ENCODE data around the gene AMHR2. TPM values are rescaled to one million over a fixed set of nuclear protein-coding genes. Genes with fewer than 3 reads are reported as not detected.

AMHR2 gene
- total RNA-seq, 4 donors from 2014 or later = 1.3 TPM; not detected in 3

DNA sequence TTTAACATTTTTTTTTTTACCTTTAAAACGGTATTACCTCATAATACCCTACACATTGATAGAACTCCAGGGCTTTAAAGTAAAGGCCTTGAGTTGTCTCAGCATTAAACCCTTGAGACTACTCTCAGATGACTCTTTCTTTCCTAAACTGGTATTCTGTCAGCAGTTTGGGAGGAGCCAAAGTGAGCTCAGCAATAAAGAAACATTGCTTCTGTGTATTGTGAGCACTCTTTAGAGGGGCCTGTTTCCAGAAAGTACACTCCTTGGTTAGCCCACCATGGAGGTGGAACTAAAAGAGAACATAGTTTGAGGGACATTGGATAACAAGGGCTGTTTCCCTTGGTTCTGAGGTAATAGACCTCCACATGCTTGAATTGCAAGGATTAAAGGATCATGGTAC is 55.2 kb downstream of the AMHR2 start:
- no peak for ATAC-seq (ENCODE audit: low FRiP score)
- no peak for DNase-seq (ENCODE audit: low spot score)
- TF ChIP-seq, protein P1, sequence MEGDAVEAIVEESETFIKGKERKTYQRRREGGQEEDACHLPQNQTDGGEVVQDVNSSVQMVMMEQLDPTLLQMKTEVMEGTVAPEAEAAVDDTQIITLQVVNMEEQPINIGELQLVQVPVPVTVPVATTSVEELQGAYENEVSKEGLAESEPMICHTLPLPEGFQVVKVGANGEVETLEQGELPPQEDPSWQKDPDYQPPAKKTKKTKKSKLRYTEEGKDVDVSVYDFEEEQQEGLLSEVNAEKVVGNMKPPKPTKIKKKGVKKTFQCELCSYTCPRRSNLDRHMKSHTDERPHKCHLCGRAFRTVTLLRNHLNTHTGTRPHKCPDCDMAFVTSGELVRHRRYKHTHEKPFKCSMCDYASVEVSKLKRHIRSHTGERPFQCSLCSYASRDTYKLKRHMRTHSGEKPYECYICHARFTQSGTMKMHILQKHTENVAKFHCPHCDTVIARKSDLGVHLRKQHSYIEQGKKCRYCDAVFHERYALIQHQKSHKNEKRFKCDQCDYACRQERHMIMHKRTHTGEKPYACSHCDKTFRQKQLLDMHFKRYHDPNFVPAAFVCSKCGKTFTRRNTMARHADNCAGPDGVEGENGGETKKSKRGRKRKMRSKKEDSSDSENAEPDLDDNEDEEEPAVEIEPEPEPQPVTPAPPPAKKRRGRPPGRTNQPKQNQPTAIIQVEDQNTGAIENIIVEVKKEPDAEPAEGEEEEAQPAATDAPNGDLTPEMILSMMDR (IDR thresholded peaks at IDR 0.05) = no peak

DNA sequence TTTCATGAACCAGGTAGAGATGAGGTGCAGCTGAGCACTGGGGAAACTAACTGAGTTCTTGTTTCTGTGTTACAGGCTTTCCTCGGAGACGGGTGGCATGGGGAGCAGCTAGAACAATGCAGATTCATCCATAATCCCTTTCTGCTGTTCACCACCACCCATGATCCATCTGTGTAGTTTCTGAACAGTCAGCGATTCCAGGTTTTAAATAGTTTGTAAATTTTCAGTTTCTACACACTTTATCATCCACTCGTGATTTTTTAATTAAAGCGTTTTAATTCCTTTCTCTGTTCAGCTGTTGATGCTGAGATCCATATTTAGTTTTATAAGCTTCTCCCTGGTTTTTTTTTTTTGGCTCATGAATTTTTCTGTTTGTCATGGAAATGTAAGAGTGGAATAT is 55.7 kb downstream of the AMHR2 start:
- TF ChIP-seq, protein P1 (IDR thresholded peaks at IDR 0.05) = no peak
- no peak for DNase-seq (ENCODE audit: low spot score)
- no peak for ATAC-seq (ENCODE audit: low FRiP score)

DNA sequence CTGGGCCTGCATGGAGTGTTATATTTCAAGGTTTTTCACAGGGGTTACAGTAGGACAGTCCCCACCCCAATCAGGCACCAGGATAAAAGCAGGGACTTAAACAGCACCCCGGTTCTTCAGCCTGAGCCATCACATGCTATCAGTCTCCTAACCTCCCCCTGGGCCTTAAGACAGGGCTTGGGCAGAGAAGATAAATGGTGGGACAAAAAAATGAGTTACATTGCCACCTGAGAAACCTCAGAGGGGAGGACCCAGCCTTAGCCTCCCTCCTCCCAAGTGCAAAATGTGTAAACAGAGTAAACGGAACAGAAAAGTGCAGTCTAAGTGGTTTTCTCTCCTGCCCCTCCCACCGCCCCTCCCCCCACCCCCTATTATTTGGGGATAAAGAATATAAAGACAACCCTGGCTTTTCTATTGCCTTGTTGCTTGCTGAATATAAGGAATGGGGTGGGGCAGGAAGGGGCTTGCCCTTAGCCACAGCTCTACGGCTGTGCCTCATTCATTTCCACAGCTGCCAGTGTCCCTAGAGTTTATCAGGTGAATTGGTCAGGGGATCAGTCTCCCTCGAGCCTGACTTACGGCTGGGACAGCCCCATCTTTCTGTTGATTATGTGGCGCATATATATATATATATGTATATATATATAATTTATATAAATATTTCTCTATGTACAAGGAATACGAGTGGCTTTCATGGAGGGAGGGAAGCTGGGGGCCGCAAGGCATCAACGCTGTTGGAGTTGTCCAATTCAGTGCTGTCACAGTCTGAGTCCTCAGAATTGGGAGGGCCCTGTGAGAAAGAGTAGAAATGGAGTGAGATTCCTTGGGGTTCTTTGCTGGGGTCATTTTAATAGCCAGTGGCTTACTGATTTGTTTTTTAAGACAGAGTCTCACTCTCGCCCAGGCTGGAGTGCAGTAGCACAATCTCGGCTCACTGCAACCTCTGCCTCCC is 57.1 kb downstream of the AMHR2 start:
- TF ChIP-seq, protein P1 (IDR thresholded peaks at IDR 0.05) = no peak
- DNase-seq (ENCODE audit: low spot score) = no peak
- no peak for ATAC-seq (ENCODE audit: low FRiP score)

Other genes with a start within 250 kb of the AMHR2 start
- gene ZNF740, start 243.1 kb upstream of the AMHR2 start, total RNA-seq = 10 to 100 TPM; 11.2 to 21.8 (median 16.5) TPM
- gene CSAD, start 242.9 kb upstream of the AMHR2 start, total RNA-seq = 100 to 1,000 TPM in 1 of 4 donors, 10 to 100 TPM in 3; 71.1 to 118 (median 81.7) TPM
- gene ITGB7, start 216.6 kb upstream of the AMHR2 start, total RNA-seq = 1 to 10 TPM; 1.1 to 2.8 (median 1.9) TPM
- gene RARG, start 191.6 kb upstream of the AMHR2 start, total RNA-seq = 10 to 100 TPM in 3 of 4 donors, 1 to 10 TPM in 1; 4.3 to 23.5 (median 13.2) TPM
- 1 to 10 TPM in 1 of 4 donors, under 1 TPM in 3; 0.63 to 2.0 (median 0.90) TPM for gene ESPL1, start 155.6 kb upstream of the AMHR2 start, total RNA-seq
- 100 to 1,000 TPM; 527 to 674 (median 592) TPM for gene PFDN5, start 128.3 kb upstream of the AMHR2 start, total RNA-seq
- 10 to 100 TPM; 33.9 to 42.6 (median 35.7) TPM for gene MYG1, start 124.2 kb upstream of the AMHR2 start, total RNA-seq
- 10 to 100 TPM; 28.7 to 43.2 (median 38.6) TPM for gene AAAS, start 102.2 kb upstream of the AMHR2 start, total RNA-seq
- gene SP7, start 87.5 kb upstream of the AMHR2 start, total RNA-seq = not detected
- gene SP1, start 43.7 kb upstream of the AMHR2 start, total RNA-seq = 10 to 100 TPM; 53.1 to 73.8 (median 62.2) TPM
- gene PRR13, start 17.9 kb downstream of the AMHR2 start, total RNA-seq = 10 to 100 TPM; 42.9 to 72.6 (median 60.4) TPM
- gene PCBP2, start 28.2 kb downstream of the AMHR2 start, total RNA-seq = 100 to 1,000 TPM; 498 to 666 (median 531) TPM
- gene MAP3K12, start 75.6 kb downstream of the AMHR2 start, total RNA-seq = 10 to 100 TPM in 3 of 4 donors, 1 to 10 TPM in 1; 5.5 to 35.9 (median 17.1) TPM
- 10 to 100 TPM; 19.6 to 26.0 (median 22.3) TPM for gene TARBP2, start 77.4 kb downstream of the AMHR2 start, total RNA-seq
- not detected for gene NPFF, start 83.6 kb downstream of the AMHR2 start, total RNA-seq
- gene ATF7, start 202.5 kb downstream of the AMHR2 start, total RNA-seq = 10 to 100 TPM; 22.5 to 38.3 (median 29.9) TPM

All from omental fat pad (tissue), 4 donors.